H1 (cell line): Measurements from ENCODE around the gene ALKBH1. TPM values are rescaled to one million over a fixed set of nuclear protein-coding genes. Genes with fewer than 3 reads are reported as not detected.
A peak's percentile ranks its signal among the peaks of the same experiment; 100 is the strongest.

Source experiments
- CTCF ChIA-PET: fragments of 300-600 bp; sonication (Branson Sonifier 250); formaldehyde crosslinking; loops from one replicate; lab custom pipeline; 2021; ENCODE audit not compliant: partially characterized antibody; lab: Charles Lee
- POLR2A ChIA-PET: fragments of 300-600 bp; sonication (Branson Sonifier 250); formaldehyde crosslinking; loops from one replicate; lab custom pipeline; 2021; ENCODE audit warnings: inconsistent platforms; ENCODE audit not compliant: partially characterized antibody; lab: Charles Lee
- DNase-seq, 2 experiments: peaks; one replicate each; pipeline versions ENCODE4 v3.0.0 to v3.0.0-alpha.2; 2010 to 2022; ENCODE audit warnings: low spot score in 2 of 2, low read depth in 1 of 2, mixed read lengths in 1 of 2
- FAIRE-seq: peaks from 2 replicates; lab custom pipeline; 2011; peaks lifted over from hg19 to GRCh38; lab: Jason Lieb, UNC
- H2AFZ ChIP-seq: 2 replicates; pipeline ENCODE4 v1.8.1; 2012; ENCODE audit warnings: low read length, inconsistent platforms
- H2AK5ac ChIP-seq: 2 replicates; pipeline ENCODE4 v1.6.1; 2013; ENCODE audit warnings: low read depth, low read length
- H2BK120ac ChIP-seq: replicated peaks from 2 replicates; pipeline ENCODE3; 2013; ENCODE audit warnings: low read depth, low read length, inconsistent platforms
- H2BK12ac ChIP-seq: 2 replicates; pipeline ENCODE4 v1.6.1; 2013; ENCODE audit warnings: low read depth, low read length
- H2BK15ac ChIP-seq: 2 replicates; pipeline ENCODE4 v1.6.1; 2013; ENCODE audit warnings: low read length
- H2BK20ac ChIP-seq: 2 replicates; pipeline ENCODE4 v1.6.1; 2013; ENCODE audit warnings: low read length
- H2BK5ac ChIP-seq: 2 replicates; pipeline ENCODE4 v1.6.1; 2013; ENCODE audit warnings: low read depth, low read length
- H3K14ac ChIP-seq: 2 replicates; pipeline ENCODE4 v1.6.1; 2013; ENCODE audit warnings: inconsistent platforms; ENCODE audit not compliant: insufficient read length
- H3K18ac ChIP-seq: 2 replicates; pipeline ENCODE4 v1.6.1; 2013; ENCODE audit warnings: low read length; ENCODE audit errors: extremely low read depth
- H3K23ac ChIP-seq: 2 replicates; pipeline ENCODE4 v1.6.1; 2013; ENCODE audit warnings: inconsistent platforms; ENCODE audit not compliant: insufficient read length
- H3K23me2 ChIP-seq: 2 replicates; pipeline ENCODE4 v1.6.1; 2013; ENCODE audit warnings: low read depth, low read length
- H3K27ac ChIP-seq: 2 replicates; pipeline ENCODE4 v1.6.1; 2011; ENCODE audit warnings: low read depth, low read length, inconsistent platforms
- H3K27me3 ChIP-seq, 4 experiments: replicated peaks in 1 of 4; 1 replicate in 1 of 4; 2 replicates in 3 of 4; pipeline versions ENCODE4 v1.6.1 to v1.8.1; 2011 to 2013; ENCODE audit warnings: low read length in 3 of 4, mild to moderate bottlenecking in 3 of 4, inconsistent platforms in 2 of 4, mixed read lengths in 2 of 4, moderate library complexity in 1 of 4; ENCODE audit not compliant: control insufficient read depth in 3 of 4, insufficient read depth in 3 of 4; ENCODE audit errors: extremely low read depth in 1 of 4
- H3K36me3 ChIP-seq, 4 experiments: 2 replicates each; pipeline versions ENCODE4 v1.6.1 to v1.8.1; 2011 to 2013; ENCODE audit warnings: mild to moderate bottlenecking in 4 of 4, low read length in 3 of 4, moderate library complexity in 2 of 4, control low read depth in 1 of 4, inconsistent platforms in 1 of 4; ENCODE audit not compliant: insufficient read depth in 4 of 4, control insufficient read depth in 2 of 4
- H3K4ac ChIP-seq: replicated peaks from 2 replicates; pipeline ENCODE3; 2013; ENCODE audit warnings: low read length, low read depth, mixed read lengths, inconsistent platforms; ENCODE audit not compliant: insufficient read length
- H3K4me1 ChIP-seq, 4 experiments: replicated peaks in 1 of 4; 1 replicate in 1 of 4; 2 replicates in 3 of 4; pipeline versions ENCODE4 v1.6.1 to v1.8.1; 2011 to 2013; ENCODE audit warnings: low read length in 3 of 4, inconsistent platforms in 2 of 4, mixed read lengths in 1 of 4; ENCODE audit not compliant: insufficient read depth in 4 of 4, control insufficient read depth in 3 of 4
- H3K4me2 ChIP-seq, 2 experiments: 2 replicates each; pipeline versions ENCODE4 v1.6.1 to v1.8.1; 2011 to 2013; ENCODE audit warnings: low read depth in 2 of 2, low read length in 2 of 2, control low read depth in 1 of 2, inconsistent platforms in 1 of 2, mild to moderate bottlenecking in 1 of 2; ENCODE audit not compliant: insufficient read depth in 1 of 2
- H3K4me3 ChIP-seq, 4 experiments: fragments of 200-600, 300-600 bp in 1 of 4; sonication (generic), shearing (Covaris generic), sonication (Bioruptor Twin) in 1 of 4; 2 replicates each; pipeline versions ENCODE4 v1.5.1 to v1.8.1; 2011 to 2016; ENCODE audit warnings: low read length in 4 of 4, low read depth in 3 of 4, control low read depth in 2 of 4, inconsistent platforms in 2 of 4, mild to moderate bottlenecking in 2 of 4, mixed read lengths in 1 of 4, moderate library complexity in 1 of 4; ENCODE audit not compliant: insufficient read depth in 2 of 4; ENCODE audit errors: extremely low read depth in 1 of 4
- H3K56ac ChIP-seq: replicated peaks from 2 replicates; pipeline ENCODE3; 2013; ENCODE audit warnings: low read depth, mild to moderate bottlenecking, mixed read lengths, low read length, inconsistent platforms; ENCODE audit not compliant: insufficient read length
- H3K79me1 ChIP-seq: 2 replicates; pipeline ENCODE4 v1.6.1; 2013; ENCODE audit warnings: low read depth, low read length, control low read depth
- H3K79me2 ChIP-seq, 2 experiments: 2 replicates each; pipeline versions ENCODE4 v1.6.1 to v1.8.1; 2012 to 2013; ENCODE audit warnings: low read length in 2 of 2, mild to moderate bottlenecking in 2 of 2, inconsistent platforms in 1 of 2; ENCODE audit not compliant: insufficient read depth in 2 of 2, control insufficient read depth in 1 of 2
- H3K9ac ChIP-seq, 4 experiments: replicated peaks in 1 of 4; 1 replicate in 1 of 4; 2 replicates in 3 of 4; pipeline versions ENCODE4 v1.6.1 to v1.8.1; 2011 to 2013; ENCODE audit warnings: low read depth in 3 of 4, low read length in 3 of 4, control low read depth in 2 of 4, mild to moderate bottlenecking in 2 of 4, moderate library complexity in 2 of 4, inconsistent platforms in 1 of 4; ENCODE audit errors: extremely low read depth in 1 of 4
- H3K9me3 ChIP-seq, 2 experiments: 2 replicates each; pipeline versions ENCODE4 v1.6.1 to v1.8.1; 2012 to 2013; ENCODE audit warnings: mild to moderate bottlenecking in 2 of 2, moderate library complexity in 2 of 2, control low read depth in 1 of 2, inconsistent platforms in 1 of 2, low read depth in 1 of 2, low read length in 1 of 2, mixed read lengths in 1 of 2; ENCODE audit not compliant: insufficient read depth in 2 of 2
- H4K20me1 ChIP-seq, 2 experiments: replicated peaks in 1 of 2; 2 replicates each; pipeline versions ENCODE3 to v1.8.1; 2011 to 2013; ENCODE audit warnings: inconsistent platforms in 2 of 2, low read length in 2 of 2, mild to moderate bottlenecking in 1 of 2; ENCODE audit not compliant: insufficient read depth in 2 of 2, control insufficient read depth in 1 of 2
- H4K5ac ChIP-seq: 2 replicates; pipeline ENCODE4 v1.6.1; 2013; ENCODE audit warnings: low read length, low read depth, mixed read lengths, inconsistent platforms; ENCODE audit not compliant: insufficient read length
- H4K8ac ChIP-seq: 2 replicates; pipeline ENCODE4 v1.8.0; 2013; ENCODE audit warnings: mild to moderate bottlenecking, moderate library complexity, low read length, inconsistent platforms; ENCODE audit not compliant: insufficient read depth; ENCODE audit errors: extremely low read depth
- H4K91ac ChIP-seq: replicated peaks from 2 replicates; pipeline ENCODE3; 2013; ENCODE audit warnings: low read length, mixed read lengths, inconsistent platforms; ENCODE audit not compliant: insufficient read length
- ASH2L ChIP-seq: fragments of 200-600, 300-600 bp; sonication (generic); IDR thresholded peaks from one replicate; pipeline ENCODE4 v1.7.1; 2017; ENCODE audit warnings: low read length
- CTBP2 ChIP-seq: IDR thresholded peaks from 2 replicates; pipeline ENCODE4 v1.7.0; 2011; ENCODE audit warnings: borderline replicate concordance, mild to moderate bottlenecking, moderate library complexity, mixed read lengths, low read length; ENCODE audit not compliant: insufficient read depth, insufficient read length
- HDAC6 ChIP-seq: IDR thresholded peaks from one replicate; pipeline ENCODE4 v1.7.1; 2012; ENCODE audit warnings: low read depth, mild to moderate bottlenecking, inconsistent platforms, low read length, moderate library complexity
- PHF8 ChIP-seq: fragments of 200-600 bp; sonication (generic); conservative IDR thresholded peaks from 2 replicates; pipeline ENCODE4 v1.7.1; 2012; ENCODE audit warnings: low read depth, mild to moderate bottlenecking, inconsistent platforms, low read length, moderate library complexity
- POLR2AphosphoS5 ChIP-seq: IDR thresholded peaks from 2 replicates; pipeline ENCODE4 v1.6.1; 2011; ENCODE audit warnings: low read depth, low read length
- RNF2 ChIP-seq: fragments of 200-900, 300-1000 bp; sonication (generic); IDR thresholded peaks from 2 replicates; pipeline ENCODE4 v1.7.1; 2016; ENCODE audit warnings: borderline replicate concordance, low read depth, mild to moderate bottlenecking, antibody characterized with exemption, low read length; ENCODE audit not compliant: poor library complexity, severe bottlenecking; ENCODE audit errors: missing control alignments
- SP4 ChIP-seq: IDR thresholded peaks from 2 replicates; pipeline ENCODE4 v1.6.1; 2012; ENCODE audit warnings: low read length, inconsistent platforms
- WGBS, 2 experiments: shearing (Covaris generic) in 1 of 2; methylation state at CpG; one replicate each; pipeline versions ENCODE4 v1.1.6 to v1.1.7; 2013 to 2015; ENCODE audit warnings: low lambda C conversion rate in 2 of 2, mixed read lengths in 2 of 2, inconsistent platforms in 1 of 2, low coverage in 1 of 2, missing lambda C conversion rate in 1 of 2; ENCODE audit not compliant: insufficient replicate concordance in 2 of 2, insufficient coverage in 1 of 2, insufficient read length in 1 of 2; ENCODE audit errors: extremely low coverage in 1 of 2, missing lambda C conversion rate in 1 of 2; 5-methylcytosine and 5-hydroxymethylcytosine counted together
- polyA plus RNA-seq, 7 experiments: library from polyadenylated mRNA; depleted of rRNA in 3 of 7; stranded (reverse) in 5 of 7; unstranded in 2 of 7; fragments of >200 nt in 5 of 7; fragments of 200-250 nt in 2 of 7; gene quantifications; 1 replicate in 5 of 7; 2 replicates in 1 of 7; 4 replicates in 1 of 7; pipeline versions ENCODE4 v1.2.1 to v1.2.3, GENCODE V29; 2011 to 2013; ENCODE audit warnings: missing spikeins in 2 of 7, mixed read lengths in 2 of 7
- total RNA-seq: library from RNA; stranded (reverse); fragmentation: NEBNext Ultra II Directional; extraction: Animal tissue kit (Norgen Biotek cat#: 25700); gene quantifications from 2 replicates; pipeline ENCODE4 v1.2.1, GENCODE V29; 2021
- TF ChIP-seq, protein P1 (sequence below), 3 experiments: IDR thresholded peaks; 1 replicate in 2 of 3; 2 replicates in 1 of 3; pipeline versions ENCODE4 v1.5.1 to v1.6.1; 2011; ENCODE audit warnings: low read length in 3 of 3, mild to moderate bottlenecking in 3 of 3, inconsistent platforms in 2 of 3, low read depth in 1 of 3, moderate library complexity in 1 of 3; ENCODE audit not compliant: insufficient read depth in 1 of 3; ENCODE audit errors: control extremely low read depth in 1 of 3
- TF ChIP-seq, protein P2 (sequence below): IDR thresholded peaks from 2 replicates; pipeline ENCODE4 v1.6.1; 2012; ENCODE audit warnings: inconsistent platforms

ALKBH1 gene
- total and polyA plus RNA-seq, 2 of the 8 experiments (the other 6 are each of a cell fraction or from before 2014, with no cell fraction given) = 14.3 to 20.0 TPM

DNA sequence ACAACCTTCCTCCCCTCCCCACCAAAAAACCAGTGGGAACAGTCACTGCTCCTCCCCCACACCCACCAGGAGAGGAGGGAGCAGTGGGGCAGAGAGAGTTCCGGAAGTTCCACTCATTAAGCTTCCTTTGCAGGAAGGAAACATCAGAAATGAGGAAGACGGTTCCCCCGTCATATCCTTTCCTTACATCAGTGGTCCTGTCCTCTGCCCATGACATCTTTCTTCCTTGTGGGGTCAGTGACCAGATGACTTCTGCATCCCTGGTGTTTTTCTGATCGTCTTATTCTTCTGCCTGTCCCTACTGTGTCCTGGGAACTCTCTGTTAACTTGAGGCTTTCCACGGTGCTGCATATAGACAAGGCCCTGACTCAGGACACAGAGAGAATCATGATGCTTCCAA, 50.5 kb downstream of the ALKBH1 start:
- no peaks in the 10 kb centered on the region for H3K27me3 ChIP-seq
- no peak overlapping the region for H2AK5ac ChIP-seq
- no peaks in the 10 kb centered on the region; the same call in 1 of the 2 replicates for H3K23me2 ChIP-seq
- ChIA-PET CTCF (interaction anchor here (0.8 to 4.7 kb wide), 2 partner anchors 52 to 160 kb away, joined by 3 to 27 read pairs; no protein-coding TSS in a partner anchor), POLR2A (no interaction called here)
- H3K27ac ChIP-seq = no peak overlapping the region
- no peak overlapping the region for H3K4me3 ChIP-seq
- no peak overlapping the region for H4K8ac ChIP-seq
- no peak overlapping the region for H3K23ac ChIP-seq
- no peak overlapping the region for H4K91ac ChIP-seq
- no peak overlapping the region for H2BK15ac ChIP-seq
- no peaks in the 10 kb centered on the region for H4K20me1 ChIP-seq
- peaks cover 3 to 15% (median 10%) of the 10 kb centered on the region in 4 experiments for H3K4me1 ChIP-seq
- FAIRE-seq (no peak), DNase-seq (no peak)
- 88% methylated on average over 5 of the region's 5 CpGs; no CpG with 5 or more reads in 1 of the 2 experiments for WGBS, 2 experiments
- no peak overlapping the region for H3K56ac ChIP-seq
- no peak overlapping the region for H3K9ac ChIP-seq
- H2BK12ac ChIP-seq = no peak overlapping the region
- no peak overlapping the region for H2BK120ac ChIP-seq
- no peak overlapping the region for H3K14ac ChIP-seq
- H3K18ac ChIP-seq = no peak overlapping the region
- H3K4me2 ChIP-seq = no peak overlapping the region
- no peak overlapping the region for H4K5ac ChIP-seq
- H2BK20ac ChIP-seq = peak overlapping the region; percentile 15; the same call in 1 of the 2 replicates
- no peak overlapping the region for H2BK5ac ChIP-seq
- H3K79me2 ChIP-seq = no peaks in the 10 kb centered on the region
- no peaks in the 10 kb centered on the region for H3K9me3 ChIP-seq
- no peak overlapping the region for H3K4ac ChIP-seq
- no peaks in the 10 kb centered on the region for H3K79me1 ChIP-seq
- no peak overlapping the region for H2AFZ ChIP-seq
- no peaks in the 10 kb centered on the region for H3K36me3 ChIP-seq
- TF ChIP-seq ASH2L (no peak), SP4 (no peak), POLR2AphosphoS5 (no peak), CTBP2 (no peak), HDAC6 (no peak), PHF8 (no peak), RNF2 (no peak)
- TF ChIP-seq, protein P1, sequence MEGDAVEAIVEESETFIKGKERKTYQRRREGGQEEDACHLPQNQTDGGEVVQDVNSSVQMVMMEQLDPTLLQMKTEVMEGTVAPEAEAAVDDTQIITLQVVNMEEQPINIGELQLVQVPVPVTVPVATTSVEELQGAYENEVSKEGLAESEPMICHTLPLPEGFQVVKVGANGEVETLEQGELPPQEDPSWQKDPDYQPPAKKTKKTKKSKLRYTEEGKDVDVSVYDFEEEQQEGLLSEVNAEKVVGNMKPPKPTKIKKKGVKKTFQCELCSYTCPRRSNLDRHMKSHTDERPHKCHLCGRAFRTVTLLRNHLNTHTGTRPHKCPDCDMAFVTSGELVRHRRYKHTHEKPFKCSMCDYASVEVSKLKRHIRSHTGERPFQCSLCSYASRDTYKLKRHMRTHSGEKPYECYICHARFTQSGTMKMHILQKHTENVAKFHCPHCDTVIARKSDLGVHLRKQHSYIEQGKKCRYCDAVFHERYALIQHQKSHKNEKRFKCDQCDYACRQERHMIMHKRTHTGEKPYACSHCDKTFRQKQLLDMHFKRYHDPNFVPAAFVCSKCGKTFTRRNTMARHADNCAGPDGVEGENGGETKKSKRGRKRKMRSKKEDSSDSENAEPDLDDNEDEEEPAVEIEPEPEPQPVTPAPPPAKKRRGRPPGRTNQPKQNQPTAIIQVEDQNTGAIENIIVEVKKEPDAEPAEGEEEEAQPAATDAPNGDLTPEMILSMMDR (IDR thresholded peaks at IDR 0.05; ENCODE audit: control extremely low read depth in 1 of 3, insufficient read depth in 1 of 3, low read depth in 1 of 3, low read length in 3 of 3) = no peak
- TF ChIP-seq, protein P2, sequence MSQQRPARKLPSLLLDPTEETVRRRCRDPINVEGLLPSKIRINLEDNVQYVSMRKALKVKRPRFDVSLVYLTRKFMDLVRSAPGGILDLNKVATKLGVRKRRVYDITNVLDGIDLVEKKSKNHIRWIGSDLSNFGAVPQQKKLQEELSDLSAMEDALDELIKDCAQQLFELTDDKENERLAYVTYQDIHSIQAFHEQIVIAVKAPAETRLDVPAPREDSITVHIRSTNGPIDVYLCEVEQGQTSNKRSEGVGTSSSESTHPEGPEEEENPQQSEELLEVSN = no peak
